ENCODE measurements around the gene FAM72A.
"Not testable (repeated sequence)": the region's sequence is repeated elsewhere in the genome, so short reads cannot be mapped to it uniquely, and the experiment has no call there.

FAM72A gene

GRCh38 chr1:206182368-206183317 is 20.0 kb downstream of the FAM72A start:
- not testable (repeated sequence) for H3K27ac ChIP-seq (ENCODE audit: low read depth, low read length); H3K4me3 ChIP-seq (ENCODE audit: low read depth in 1 of 2, low read length in 2 of 2); H3K27me3 ChIP-seq (ENCODE audit: control insufficient read depth in 1 of 2, insufficient read depth in 2 of 2, low read length in 2 of 2); H3K36me3 ChIP-seq (ENCODE audit: control insufficient read depth in 1 of 2, insufficient read depth in 2 of 2, low read length in 2 of 2); H3K4me1 ChIP-seq (ENCODE audit: control insufficient read depth in 1 of 2, insufficient read depth in 2 of 2, low read length in 2 of 2); H3K9ac ChIP-seq (ENCODE audit: low read depth in 1 of 2, low read length in 2 of 2); H3K9me3 ChIP-seq (ENCODE audit: control insufficient read depth in 1 of 2, low read length in 2 of 2)

- not testable (repeated sequence) for H3K36me3 ChIP-seq (ENCODE audit: control insufficient read depth in 1 of 2, insufficient read depth in 2 of 2, low read length in 2 of 2); H3K27ac ChIP-seq (ENCODE audit: low read depth, low read length); H3K27me3 ChIP-seq (ENCODE audit: control insufficient read depth in 1 of 2, insufficient read depth in 2 of 2, low read length in 2 of 2)
Observed at GRCh38 chr1:206179666-206180065, 23.0 kb downstream of the FAM72A start.

DNA sequence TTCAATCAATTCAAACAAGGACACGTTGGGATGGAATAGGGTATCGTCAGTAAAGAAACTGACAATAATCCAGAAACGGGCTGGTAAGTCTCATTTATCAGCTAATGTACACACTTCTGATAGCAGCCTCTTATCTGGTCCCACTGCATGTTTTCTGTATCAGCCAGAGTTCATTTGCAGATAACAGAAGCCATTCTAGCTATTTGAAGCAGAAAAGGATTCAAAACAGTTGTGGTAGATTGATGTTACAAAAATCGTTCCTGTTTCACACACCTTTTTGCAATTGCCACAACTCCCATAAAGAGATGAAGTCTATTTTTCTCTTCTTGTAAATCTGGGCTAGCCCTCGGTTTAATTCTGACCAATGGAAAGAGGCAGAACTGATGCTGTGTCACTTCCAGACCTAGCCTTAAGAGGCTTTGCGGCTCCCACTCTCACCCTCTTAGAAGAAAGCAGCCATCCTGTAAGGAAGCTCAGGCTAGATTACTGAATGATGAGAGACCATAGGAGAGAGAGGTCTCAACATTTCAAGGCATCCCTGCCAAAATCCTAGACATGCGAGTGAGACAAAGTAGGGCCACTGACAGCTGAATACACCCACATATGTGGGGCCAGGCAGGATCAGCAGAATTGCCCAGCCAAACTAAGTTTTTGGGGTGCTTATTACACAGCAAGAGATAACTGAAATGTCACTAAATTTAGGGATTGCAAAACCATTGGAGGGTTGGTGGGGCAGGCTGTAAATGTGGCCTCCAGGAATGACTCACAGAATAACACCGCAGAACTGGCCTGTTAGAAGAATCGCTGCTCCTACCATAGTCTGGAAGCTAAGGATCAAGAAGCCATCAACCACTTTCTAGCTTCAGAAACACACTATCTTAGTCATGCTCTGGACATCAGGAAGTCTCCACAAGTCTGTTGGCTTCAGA is 24.3 kb downstream of the FAM72A start:
- not testable (repeated sequence) for H3K27ac ChIP-seq (ENCODE audit: low read depth, low read length); H3K36me3 ChIP-seq (ENCODE audit: control insufficient read depth in 1 of 2, insufficient read depth in 2 of 2, low read length in 2 of 2); H3K9me3 ChIP-seq (ENCODE audit: control insufficient read depth in 1 of 2, low read length in 2 of 2); H3K4me3 ChIP-seq (ENCODE audit: low read depth in 1 of 2, low read length in 2 of 2); H3K27me3 ChIP-seq (ENCODE audit: control insufficient read depth in 1 of 2, insufficient read depth in 2 of 2, low read length in 2 of 2); H3K4me1 ChIP-seq (ENCODE audit: control insufficient read depth in 1 of 2, insufficient read depth in 2 of 2, low read length in 2 of 2); H3K9ac ChIP-seq (ENCODE audit: low read depth in 1 of 2, low read length in 2 of 2)

More at GRCh38 chr1:206179666-206180065, 23.0 kb downstream of the FAM72A start:
- H3K9ac ChIP-seq (ENCODE audit: low read depth in 1 of 2, low read length in 2 of 2); H3K9me3 ChIP-seq (ENCODE audit: control insufficient read depth in 1 of 2, low read length in 2 of 2); H3K4me3 ChIP-seq (ENCODE audit: low read depth in 1 of 2, low read length in 2 of 2); H3K4me1 ChIP-seq (ENCODE audit: control insufficient read depth in 1 of 2, insufficient read depth in 2 of 2, low read length in 2 of 2): not testable (repeated sequence)

- H3K27me3 ChIP-seq (ENCODE audit: control insufficient read depth in 1 of 2, insufficient read depth in 2 of 2, low read length in 2 of 2); H3K4me1 ChIP-seq (ENCODE audit: control insufficient read depth in 1 of 2, insufficient read depth in 2 of 2, low read length in 2 of 2); H3K4me3 ChIP-seq (ENCODE audit: low read depth in 1 of 2, low read length in 2 of 2); H3K9me3 ChIP-seq (ENCODE audit: control insufficient read depth in 1 of 2, low read length in 2 of 2); H3K36me3 ChIP-seq (ENCODE audit: control insufficient read depth in 1 of 2, insufficient read depth in 2 of 2, low read length in 2 of 2); H3K27ac ChIP-seq (ENCODE audit: low read depth, low read length); H3K9ac ChIP-seq (ENCODE audit: low read depth in 1 of 2, low read length in 2 of 2): not testable (repeated sequence)
Observed at GRCh38 chr1:206176114-206176502, 26.5 kb downstream of the FAM72A start.

GRCh38 chr1:206175459-206176113 is 27.1 kb downstream of the FAM72A start:
- not testable (repeated sequence) for H3K9ac ChIP-seq (ENCODE audit: low read depth in 1 of 2, low read length in 2 of 2); H3K36me3 ChIP-seq (ENCODE audit: control insufficient read depth in 1 of 2, insufficient read depth in 2 of 2, low read length in 2 of 2); H3K4me1 ChIP-seq (ENCODE audit: control insufficient read depth in 1 of 2, insufficient read depth in 2 of 2, low read length in 2 of 2); H3K27ac ChIP-seq (ENCODE audit: low read depth, low read length); H3K27me3 ChIP-seq (ENCODE audit: control insufficient read depth in 1 of 2, insufficient read depth in 2 of 2, low read length in 2 of 2); H3K4me3 ChIP-seq (ENCODE audit: low read depth in 1 of 2, low read length in 2 of 2); H3K9me3 ChIP-seq (ENCODE audit: control insufficient read depth in 1 of 2, low read length in 2 of 2)

- H3K36me3 ChIP-seq (ENCODE audit: control insufficient read depth in 1 of 2, insufficient read depth in 2 of 2, low read length in 2 of 2); H3K4me1 ChIP-seq (ENCODE audit: control insufficient read depth in 1 of 2, insufficient read depth in 2 of 2, low read length in 2 of 2); H3K9me3 ChIP-seq (ENCODE audit: control insufficient read depth in 1 of 2, low read length in 2 of 2); H3K27me3 ChIP-seq (ENCODE audit: control insufficient read depth in 1 of 2, insufficient read depth in 2 of 2, low read length in 2 of 2); H3K27ac ChIP-seq (ENCODE audit: low read depth, low read length); H3K4me3 ChIP-seq (ENCODE audit: low read depth in 1 of 2, low read length in 2 of 2); H3K9ac ChIP-seq (ENCODE audit: low read depth in 1 of 2, low read length in 2 of 2): not testable (repeated sequence)
Observed at GRCh38 chr1:206174182-206174868, 28.3 kb downstream of the FAM72A start.

- not testable (repeated sequence) for H3K36me3 ChIP-seq (ENCODE audit: control insufficient read depth in 1 of 2, insufficient read depth in 2 of 2, low read length in 2 of 2); H3K4me1 ChIP-seq (ENCODE audit: control insufficient read depth in 1 of 2, insufficient read depth in 2 of 2, low read length in 2 of 2); H3K4me3 ChIP-seq (ENCODE audit: low read depth in 1 of 2, low read length in 2 of 2); H3K27ac ChIP-seq (ENCODE audit: low read depth, low read length); H3K27me3 ChIP-seq (ENCODE audit: control insufficient read depth in 1 of 2, insufficient read depth in 2 of 2, low read length in 2 of 2); H3K9me3 ChIP-seq (ENCODE audit: control insufficient read depth in 1 of 2, low read length in 2 of 2); H3K9ac ChIP-seq (ENCODE audit: low read depth in 1 of 2, low read length in 2 of 2)
Observed at GRCh38 chr1:206173110-206173719, 29.4 kb downstream of the FAM72A start.

DNA sequence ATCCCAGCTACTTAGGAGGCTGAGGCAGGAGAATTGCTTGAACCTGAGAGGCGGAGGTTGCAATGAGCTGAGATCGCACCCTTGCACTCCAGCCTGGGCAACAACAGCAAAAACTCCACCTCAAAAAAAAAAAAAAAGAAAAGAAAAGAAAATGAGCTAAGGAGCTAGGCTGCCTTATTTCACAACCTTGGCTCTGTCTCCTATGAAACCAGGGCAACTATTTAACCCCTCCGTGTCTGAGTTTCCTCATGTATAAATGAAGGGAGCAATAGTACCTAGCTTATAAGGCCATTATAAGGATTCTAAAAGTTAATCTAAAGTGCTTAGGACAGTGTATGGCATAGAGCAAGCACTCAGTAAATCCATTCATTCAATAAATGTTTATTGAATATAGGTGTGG is 32.8 kb downstream of the FAM72A start:
- H3K4me3 ChIP-seq (ENCODE audit: low read depth in 1 of 2, low read length in 2 of 2); H3K9ac ChIP-seq (ENCODE audit: low read depth in 1 of 2, low read length in 2 of 2); H3K9me3 ChIP-seq (ENCODE audit: control insufficient read depth in 1 of 2, low read length in 2 of 2); H3K27ac ChIP-seq (ENCODE audit: low read depth, low read length); H3K36me3 ChIP-seq (ENCODE audit: control insufficient read depth in 1 of 2, insufficient read depth in 2 of 2, low read length in 2 of 2); H3K4me1 ChIP-seq (ENCODE audit: control insufficient read depth in 1 of 2, insufficient read depth in 2 of 2, low read length in 2 of 2); H3K27me3 ChIP-seq (ENCODE audit: control insufficient read depth in 1 of 2, insufficient read depth in 2 of 2, low read length in 2 of 2): not testable (repeated sequence)

DNA sequence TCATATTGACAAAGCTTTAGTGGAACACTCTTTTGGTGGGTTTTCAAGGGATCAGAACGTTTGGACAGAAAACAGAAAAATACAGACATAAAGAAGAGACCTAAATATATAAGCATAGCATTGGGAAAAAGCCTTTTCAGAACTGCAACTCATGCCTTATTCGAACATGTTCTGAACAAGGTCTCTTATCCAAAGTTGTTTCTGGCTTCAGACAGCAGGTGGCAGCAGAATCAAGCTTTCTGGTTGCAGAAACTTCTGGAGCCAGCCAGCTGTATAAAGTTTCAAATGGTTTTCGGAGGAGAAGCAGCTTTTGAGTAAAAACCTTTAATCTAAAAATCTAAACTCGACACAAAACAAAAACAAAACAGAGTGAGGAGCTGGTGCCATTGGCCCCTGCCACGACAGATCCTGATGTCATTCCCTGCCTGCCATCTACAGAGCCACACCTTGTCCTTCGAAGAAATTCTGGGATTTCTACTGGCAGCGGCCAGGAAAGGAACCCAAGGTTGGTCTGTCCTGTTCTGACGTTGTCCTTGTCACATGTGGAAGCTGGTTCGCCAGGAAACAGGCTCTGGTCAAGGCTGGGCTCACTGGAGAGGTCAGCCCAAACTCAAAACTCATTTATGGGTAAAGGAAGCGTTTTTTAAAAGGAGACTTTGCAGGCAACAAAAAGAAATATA is 35.1 kb downstream of the FAM72A start:
- H3K4me3 ChIP-seq (ENCODE audit: low read depth in 1 of 2, low read length in 2 of 2); H3K36me3 ChIP-seq (ENCODE audit: control insufficient read depth in 1 of 2, insufficient read depth in 2 of 2, low read length in 2 of 2); H3K9ac ChIP-seq (ENCODE audit: low read depth in 1 of 2, low read length in 2 of 2); H3K4me1 ChIP-seq (ENCODE audit: control insufficient read depth in 1 of 2, insufficient read depth in 2 of 2, low read length in 2 of 2); H3K27me3 ChIP-seq (ENCODE audit: control insufficient read depth in 1 of 2, insufficient read depth in 2 of 2, low read length in 2 of 2); H3K27ac ChIP-seq (ENCODE audit: low read depth, low read length); H3K9me3 ChIP-seq (ENCODE audit: control insufficient read depth in 1 of 2, low read length in 2 of 2): not testable (repeated sequence)
